GM12878 (cell line): ENCODE measurements around the gene DPY19L1. TPM values are rescaled to one million over a fixed set of nuclear protein-coding genes. Genes with fewer than 3 reads are reported as not detected.
"Not testable (repeated sequence)": the region's sequence is repeated elsewhere in the genome, so short reads cannot be mapped to it uniquely, and the experiment has no call there.

ENCODE experiments used
- ATAC-seq: fragments of 200-7000 bp; cut with Tn5 transposase; 3 replicates; pipeline ENCODE4 v1.9.1; 2020; ENCODE audit warnings: mild to moderate bottlenecking, moderate library complexity
- BruUV-seq: library from RNA; stranded (reverse); fragments of 400-500 nt; replicated peaks from 2 replicates; lab custom pipeline; 2021; lab: Mats Ljungman, UMichigan
- CTCF ChIA-PET: fragments of 300-600 bp; sonication (Branson Sonifier 250); formaldehyde crosslinking; extraction: SDS; loops from one replicate; lab custom pipeline; 2021; ENCODE audit warnings: inconsistent platforms; lab: Yijun Ruan, JAX
- POLR2A ChIA-PET: fragments of 350-600 bp; formaldehyde crosslinking; extraction: SDS; loops from one replicate; lab custom pipeline; 2021; ENCODE audit warnings: inconsistent platforms; lab: Charles Lee
- RAD21 ChIA-PET: fragments of 300-600 bp; sonication (Branson Sonifier 250); formaldehyde crosslinking; loops from one replicate; lab custom pipeline; 2023; ENCODE audit warnings: antibody characterized with exemption; ENCODE audit not compliant: unreplicated experiment; lab: Charles Lee
- SMC1A ChIA-PET: fragments of 300-600 bp; sonication (Branson Sonifier 250); formaldehyde crosslinking; loops from one replicate; lab custom pipeline; 2023; ENCODE audit not compliant: unreplicated experiment, uncharacterized antibody; lab: Charles Lee
- DNase-seq: peaks from one replicate; pipeline ENCODE4 v3.0.0-alpha.2; 2011; ENCODE audit warnings: low read depth, low spot score
- FAIRE-seq: peaks from 3 replicates; lab custom pipeline; 2011; peaks lifted over from hg19 to GRCh38; lab: Jason Lieb, UNC
- H2AFZ ChIP-seq: 2 replicates; pipeline ENCODE4 v1.6.0; 2011; ENCODE audit warnings: low read depth, low read length, control low read depth; ENCODE audit not compliant: control insufficient read depth
- H3K27ac ChIP-seq: 2 replicates; pipeline ENCODE4 v1.5.1; 2011; ENCODE audit warnings: control low read depth; ENCODE audit not compliant: control insufficient read depth, insufficient read depth
- H3K27me3 ChIP-seq, 2 experiments: replicated peaks in 1 of 2; 2 replicates each; pipeline versions ENCODE4 v1.6.0 to v1.6.1; 2011; ENCODE audit warnings: low read length in 1 of 2; ENCODE audit not compliant: control insufficient read depth in 2 of 2, insufficient read depth in 2 of 2
- H3K36me3 ChIP-seq, 2 experiments: 2 replicates each; pipeline ENCODE4 v1.5.1; 2011; ENCODE audit warnings: low read length in 1 of 2; ENCODE audit not compliant: control insufficient read depth in 2 of 2, insufficient read depth in 2 of 2
- H3K4me1 ChIP-seq: 2 replicates; pipeline ENCODE4 v1.6.1; 2011; ENCODE audit warnings: mild to moderate bottlenecking, low read length, moderate library complexity, mixed read lengths; ENCODE audit not compliant: control insufficient read depth, insufficient read depth
- H3K4me2 ChIP-seq: 2 replicates; pipeline ENCODE4 v1.6.0; 2011; ENCODE audit warnings: control low read depth; ENCODE audit not compliant: control insufficient read depth, insufficient read depth
- H3K4me3 ChIP-seq: fragments of 200-600 bp; sonication (generic); 2 replicates; pipeline ENCODE4 v1.5.1; 2016
- H3K79me2 ChIP-seq: 2 replicates; pipeline ENCODE4 v1.6.0; 2011; ENCODE audit warnings: low read length; ENCODE audit not compliant: control insufficient read depth, insufficient read depth
- H3K9ac ChIP-seq: 2 replicates; pipeline ENCODE4 v1.8.0; 2011; ENCODE audit warnings: low read length, control low read depth, mixed read lengths; ENCODE audit not compliant: control insufficient read depth, insufficient read depth
- H3K9me3 ChIP-seq: replicated peaks from 3 replicates; pipeline ENCODE4 v1.5.1; 2011; ENCODE audit warnings: mild to moderate bottlenecking, low read length; ENCODE audit not compliant: control insufficient read depth, insufficient read depth
- H4K20me1 ChIP-seq: 2 replicates; pipeline ENCODE4 v1.6.0; 2011; ENCODE audit not compliant: control insufficient read depth, insufficient read depth
- CBX5 ChIP-seq: sonication (generic); IDR thresholded peaks from 2 replicates; pipeline ENCODE4 v1.6.1; 2016; ENCODE audit warnings: low read depth, moderate library complexity, mild to moderate bottlenecking, inconsistent platforms
- CEBPB ChIP-seq, 2 experiments: fragments of 150-350 bp in 1 of 2; IDR thresholded peaks; 2 replicates each; pipeline ENCODE4 v1.6.1; 2012 to 2014; ENCODE audit warnings: low read depth in 2 of 2, low read length in 2 of 2, borderline replicate concordance in 1 of 2, inconsistent platforms in 1 of 2
- CTCF ChIP-seq, 3 experiments: IDR thresholded peaks in 2 of 3; conservative IDR thresholded peaks in 1 of 3; 2 replicates each; pipeline ENCODE4 v1.5.1; 2011; ENCODE audit warnings: low read depth in 3 of 3, low read length in 3 of 3, mild to moderate bottlenecking in 3 of 3, control low read depth in 2 of 3, moderate library complexity in 2 of 3, inconsistent platforms in 1 of 3, mixed read lengths in 1 of 3; ENCODE audit not compliant: control insufficient read depth in 2 of 3, insufficient read depth in 1 of 3; ENCODE audit errors: extremely low read depth in 1 of 3
- ETV6 ChIP-seq, 2 experiments: fragments of 450-650 bp in 1 of 2; IDR thresholded peaks in 1 of 2; conservative IDR thresholded peaks in 1 of 2; 2 replicates each; pipeline ENCODE4 v1.6.1; 2014; ENCODE audit warnings: antibody characterized with exemption in 1 of 2, borderline replicate concordance in 1 of 2, low read depth in 1 of 2, mild to moderate bottlenecking in 1 of 2, moderate library complexity in 1 of 2
- KLF5 ChIP-seq: fragments of 450-650 bp; IDR thresholded peaks from 2 replicates; pipeline ENCODE4 v1.6.1; 2014; ENCODE audit warnings: mild to moderate bottlenecking; ENCODE audit not compliant: partially characterized antibody
- MYB ChIP-seq: fragments of 150-350 bp; IDR thresholded peaks from 2 replicates; pipeline ENCODE4 v1.6.1; 2014; ENCODE audit warnings: mild to moderate bottlenecking, low read depth, low read length, borderline replicate concordance
- MYC ChIP-seq: IDR thresholded peaks from 2 replicates; pipeline ENCODE4 v1.6.1; 2011; ENCODE audit warnings: mild to moderate bottlenecking, low read length, moderate library complexity, inconsistent platforms; ENCODE audit not compliant: insufficient read depth, insufficient replicate concordance, insufficient read length, severe bottlenecking
- NR2C1 ChIP-seq: fragments of 450-650 bp; IDR thresholded peaks from 2 replicates; pipeline ENCODE4 v1.6.1; 2017; ENCODE audit warnings: antibody characterized with exemption, mild to moderate bottlenecking, moderate library complexity
- NRF1 ChIP-seq: conservative IDR thresholded peaks from 2 replicates; pipeline ENCODE4 v1.6.1; 2011; ENCODE audit warnings: mild to moderate bottlenecking, low read depth, low read length, improper control_type of control experiment
- RCOR1 ChIP-seq: conservative IDR thresholded peaks from 2 replicates; pipeline ENCODE4 v1.6.1; 2012; ENCODE audit warnings: low read depth, low read length, improper control_type of control experiment
- ZBTB33 ChIP-seq: fragments of 450-650 bp; IDR thresholded peaks from 2 replicates; pipeline ENCODE4 v1.6.1; 2017; ENCODE audit warnings: mild to moderate bottlenecking
- WGBS: methylation state at CpG from one replicate; pipeline ENCODE4 v1.1.6; 2016; ENCODE audit warnings: low lambda C conversion rate; ENCODE audit not compliant: insufficient replicate concordance, insufficient coverage; ENCODE audit errors: missing lambda C conversion rate; 5-methylcytosine and 5-hydroxymethylcytosine counted together
- in situ Hi-C: fragments of 300-500 bp; cut with MboI; formaldehyde crosslinking; loops from 9 replicates; pipeline ENCODE4 v1.14.3; 2018; ENCODE audit warnings: mixed read lengths
- intact Hi-C: fragments of 100-400 bp; cut with micrococcal nuclease; formaldehyde crosslinking; loops from one replicate; pipeline ENCODE4 v1.14.2; 2022; ENCODE audit not compliant: unreplicated experiment
- polyA plus RNA-seq, 11 experiments: library from polyadenylated mRNA; depleted of rRNA in 4 of 11; unstranded in 6 of 11; stranded (reverse) in 5 of 11; fragments of >200 nt; fragmentation: Nextera tagmentation in 4 of 11; fragmentation: Illumina TruSeq in 1 of 11; extraction: Ambion mirVana in 4 of 11; extraction: Trizol in 1 of 11; gene quantifications; 1 replicate in 1 of 11; 2 replicates in 10 of 11; pipeline versions ENCODE4 v1.2.1 to v1.2.3, GENCODE V29; 2011 to 2016; ENCODE audit warnings: inconsistent platforms in 2 of 11, missing spikeins in 2 of 11, low read depth in 1 of 11
- total RNA-seq, 4 experiments: library from RNA; depleted of rRNA in 3 of 4; stranded (reverse); fragments of >200 nt in 3 of 4; fragmentation: Illumina TruSeq in 1 of 4; extraction: Trizol in 1 of 4; gene quantifications; 2 replicates each; pipeline versions ENCODE4 v1.2.1 to v1.2.3, GENCODE V29; 2013 to 2021

The DPY19L1 gene
- total and polyA plus RNA-seq, 10 of the 15 experiments (the other 5 are each of a cell fraction or from before 2014, with no cell fraction given), result 0.47 to 35.4 (median 3.8) TPM

- no peak for TF ChIP-seq RCOR1
Measured at GRCh38 chr7:34939175-34939574, 98.1 kb downstream of the DPY19L1 start (continued).

GRCh38 chr7:34935735-34936165, 101.5 kb downstream of the DPY19L1 start:
- BruUV-seq, H4K20me1 ChIP-seq, intact Hi-C loops, in situ Hi-C loops, H3K4me2 ChIP-seq, H3K27me3 ChIP-seq, H3K4me1 ChIP-seq, H2AFZ ChIP-seq, H3K79me2 ChIP-seq, H3K36me3 ChIP-seq, H3K4me3 ChIP-seq, H3K9me3 ChIP-seq, CTCF ChIA-PET, DNase-seq, H3K9ac ChIP-seq, RAD21 ChIA-PET, POLR2A ChIA-PET, H3K27ac ChIP-seq, SMC1A ChIA-PET: not testable (repeated sequence)
- WGBS, result 23% methylated on average over 1 of the region's 2 CpGs
- peak; percentile 41 for ATAC-seq
- FAIRE-seq, result peak; percentile 66

- FAIRE-seq (no peak), DNase-seq (no peak), ATAC-seq (no peak)
- RAD21 ChIA-PET, result interaction anchor here (0.8 kb wide), 1 partner anchor 103 kb away, joined by 3 read pairs; no protein-coding TSS in a partner anchor
- in situ Hi-C loops (no loop called here), intact Hi-C loops (no loop called here)
- no TSS peak for BruUV-seq
- Histone ChIP-seq H3K4me2 (no peak overlapping the region), H3K36me3 (no peaks in the 10 kb centered on the region), H3K9ac (no peak overlapping the region), H2AFZ (no peak overlapping the region), H3K4me3 (no peak overlapping the region), H3K4me1 (no peaks in the 10 kb centered on the region), H3K79me2 (no peaks in the 10 kb centered on the region), H3K9me3 (no peaks in the 10 kb centered on the region), H3K27ac (no peak overlapping the region), H4K20me1 (no peaks in the 10 kb centered on the region), H3K27me3 (no peaks in the 10 kb centered on the region)
- SMC1A ChIA-PET, result interaction anchor here (1.2 kb wide), 1 partner anchor 102 kb away, joined by 4 read pairs; no protein-coding TSS in a partner anchor
- CTCF ChIA-PET, result interaction anchor here (0.9 to 1.2 kb wide), 3 partner anchors 103 to 256 kb away, joined by 3 to 4 read pairs (median 4); no protein-coding TSS in a partner anchor
- POLR2A ChIA-PET, result no interaction called here
- 95% methylated on average over 1 of the region's 1 CpG for WGBS
- TF ChIP-seq NRF1 (no peak), CTCF (IDR thresholded peaks at IDR 0.05 in 2 of 3, conservative IDR thresholded peaks at IDR 0.05 in 1 of 3; ENCODE audit: control insufficient read depth in 2 of 3, extremely low read depth in 1 of 3, insufficient read depth in 1 of 3, low read depth in 3 of 3, low read length in 3 of 3) (no peak), ZBTB33 (no peak), MYC (no peak), CEBPB (IDR thresholded peaks at IDR 0.05; ENCODE audit: borderline replicate concordance in 1 of 2, low read depth in 2 of 2, low read length in 2 of 2) (no peak), CBX5 (no peak), NR2C1 (no peak), MYB (no peak), KLF5 (no peak), ETV6 (conservative IDR thresholded peaks at IDR 0.05 in 1 of 2, IDR thresholded peaks at IDR 0.05 in 1 of 2; ENCODE audit: borderline replicate concordance in 1 of 2, low read depth in 1 of 2) (no peak)
Measured at GRCh38 chr7:34931739-34932138, 105.5 kb downstream of the DPY19L1 start.
